ENCODE results near the gene CLASRP. TPM values are rescaled to one million over a fixed set of nuclear protein-coding genes. Genes with fewer than 3 reads are reported as not detected.

CLASRP gene
- total RNA-seq, 1 experiment from 2014 or later: 79.9 TPM

- RAD21 ChIA-PET (ENCODE audit: low non-redundant PET in 1 of 2, low total read pairs in 2 of 2, uncharacterized antibody in 2 of 2, unreplicated experiment in 2 of 2): no interaction called here
- Histone ChIP-seq H3K79me2 (ENCODE audit: insufficient read depth, low read length) (peaks cover 88% of the 10 kb centered on the region), H3K9me2 (ENCODE audit: insufficient read depth) (no peaks in the 10 kb centered on the region), H3K27ac (ENCODE audit: low read depth, low read length) (no peak overlapping the region), H3K4me2 (ENCODE audit: low read length) (no peak overlapping the region), H3K4me1 (ENCODE audit: control insufficient read depth in 1 of 2, insufficient read depth in 2 of 2, low read length in 2 of 2) (peaks cover 0 to 4% of the 10 kb centered on the region in 2 experiments; a peak in 1 of 4 replicates), H3K9me3 (ENCODE audit: control insufficient read depth in 1 of 2, insufficient read depth in 1 of 2, low read depth in 1 of 2, low read length in 2 of 2) (no peaks in the 10 kb centered on the region), H4K20me1 (ENCODE audit: insufficient read depth) (0 out of 2 replicates have a peak, but pooled peaks cover 4% of the 10 kb centered on the region), H3K4me3 (replicated peaks in 1 of 2; ENCODE audit: low read depth in 1 of 2, low read length in 2 of 2) (no peak overlapping the region), H3K27me3 (ENCODE audit: insufficient read depth, low read length) (no peaks in the 10 kb centered on the region), H2AFZ (ENCODE audit: low read depth, low read length, poor library complexity, severe bottlenecking) (no peak overlapping the region), H3K36me3 (ENCODE audit: control insufficient read depth in 1 of 2, insufficient read depth in 2 of 2, low read length in 2 of 2) (no peaks in the 10 kb centered on the region), H3K9ac (ENCODE audit: low read length) (no peak overlapping the region)
- intact Hi-C loops (cut with micrococcal nuclease): no loop called here
- CTCF ChIA-PET: interaction anchor here (0.7 kb wide), 1 partner anchor 203 kb away, joined by 3 read pairs; no protein-coding TSS in a partner anchor
- POLR2A ChIA-PET: no interaction called here
- ATAC-seq: no peak
- BruUV-seq (replicated peaks): no TSS peak
- DNase-seq (ENCODE audit: low read depth, low spot score): no peak
- TF ChIP-seq SIN3A (IDR thresholded peaks at IDR 0.05; ENCODE audit: low read depth) (no peak), ZFX (IDR thresholded peaks at IDR 0.05) (no peak), SP1 (IDR thresholded peaks at IDR 0.05; ENCODE audit: low read depth) (no peak), ELF1 (IDR thresholded peaks at IDR 0.05; ENCODE audit: borderline replicate concordance, low read depth) (no peak), JUND (IDR thresholded peaks at IDR 0.05) (no peak), RAD21 (IDR thresholded peaks at IDR 0.05; ENCODE audit: low read depth) (no peak), CEBPB (IDR thresholded peaks at IDR 0.05; ENCODE audit: low read depth) (no peak)
These were observed 68.8 kb downstream of the CLASRP start for GRCh38 chr19:45107621-45108150.

- ATAC-seq: no peak
These were observed 72.0 kb downstream of the CLASRP start for GRCh38 chr19:45110851-45111266.

More at GRCh38 chr19:45110851-45111266, 72.0 kb downstream of the CLASRP start:
- H3K9me2 ChIP-seq (ENCODE audit: insufficient read depth): no peaks in the 10 kb centered on the region
- H3K36me3 ChIP-seq (ENCODE audit: control insufficient read depth in 1 of 2, insufficient read depth in 2 of 2, low read length in 2 of 2): no peaks in the 10 kb centered on the region
- H4K20me1 ChIP-seq (ENCODE audit: insufficient read depth): 0 out of 2 replicates have a peak, but pooled peaks cover 4% of the 10 kb centered on the region
- no peak overlapping the region for H3K9ac ChIP-seq (ENCODE audit: low read length)
- CTCF ChIA-PET: interaction anchor here (1.9 kb wide), 1 partner anchor 14 kb away, joined by 5 read pairs; no protein-coding TSS in a partner anchor
- RAD21 ChIA-PET (ENCODE audit: low non-redundant PET in 1 of 2, low total read pairs in 2 of 2, uncharacterized antibody in 2 of 2, unreplicated experiment in 2 of 2): no interaction called here
- no peak for DNase-seq (ENCODE audit: low read depth, low spot score)
- no peaks in the 10 kb centered on the region for H3K27me3 ChIP-seq (ENCODE audit: insufficient read depth, low read length)
- no peak for TF ChIP-seq POLR2A (IDR thresholded peaks at IDR 0.05; ENCODE audit: borderline replicate concordance, extremely low read depth, insufficient read depth, insufficient read length)
- TF ChIP-seq ZBTB33 (IDR thresholded peaks at IDR 0.05; ENCODE audit: extremely low read depth, insufficient replicate concordance, low read length): no peak
- TF ChIP-seq EZH2 (IDR thresholded peaks at IDR 0.05): no peak
- no peak for TF ChIP-seq MAX (IDR thresholded peaks at IDR 0.05)
- TF ChIP-seq SRF (IDR thresholded peaks at IDR 0.05; ENCODE audit: low read depth): no peak
- no peak overlapping the region for H2AFZ ChIP-seq (ENCODE audit: low read depth, low read length, poor library complexity, severe bottlenecking)
- no peaks in the 10 kb centered on the region for H3K9me3 ChIP-seq (ENCODE audit: control insufficient read depth in 1 of 2, insufficient read depth in 1 of 2, low read depth in 1 of 2, low read length in 2 of 2)
- H3K79me2 ChIP-seq (ENCODE audit: insufficient read depth, low read length): peaks cover 90% of the 10 kb centered on the region
- H3K4me2 ChIP-seq (ENCODE audit: low read length): no peak overlapping the region
- BruUV-seq (replicated peaks): no TSS peak
- intact Hi-C loops (cut with micrococcal nuclease): no loop called here
- POLR2A ChIA-PET: no interaction called here
- H3K27ac ChIP-seq (ENCODE audit: low read depth, low read length): no peak overlapping the region
- no peak overlapping the region for H3K4me3 ChIP-seq (replicated peaks in 1 of 2; ENCODE audit: low read depth in 1 of 2, low read length in 2 of 2)
- H3K4me1 ChIP-seq (ENCODE audit: control insufficient read depth in 1 of 2, insufficient read depth in 2 of 2, low read length in 2 of 2): peaks cover 4 to 9% of the 10 kb centered on the region in 2 experiments; a peak in 1 of 4 replicates

Data from HCT116 (cell line).